GM18870 (cell line): ENCODE data around the gene IL31.
"Not testable (repeated sequence)": the region's sequence is repeated elsewhere in the genome, so short reads cannot be mapped to it uniquely, and the experiment has no call there.

Experiments
- ATAC-seq: cut with Tn5 transposase; IDR thresholded peaks from one replicate; pipeline ENCODE4 v1.9.1; 2021; ENCODE audit warnings: moderate library complexity; ENCODE audit not compliant: unreplicated experiment

The IL31 gene

DNA sequence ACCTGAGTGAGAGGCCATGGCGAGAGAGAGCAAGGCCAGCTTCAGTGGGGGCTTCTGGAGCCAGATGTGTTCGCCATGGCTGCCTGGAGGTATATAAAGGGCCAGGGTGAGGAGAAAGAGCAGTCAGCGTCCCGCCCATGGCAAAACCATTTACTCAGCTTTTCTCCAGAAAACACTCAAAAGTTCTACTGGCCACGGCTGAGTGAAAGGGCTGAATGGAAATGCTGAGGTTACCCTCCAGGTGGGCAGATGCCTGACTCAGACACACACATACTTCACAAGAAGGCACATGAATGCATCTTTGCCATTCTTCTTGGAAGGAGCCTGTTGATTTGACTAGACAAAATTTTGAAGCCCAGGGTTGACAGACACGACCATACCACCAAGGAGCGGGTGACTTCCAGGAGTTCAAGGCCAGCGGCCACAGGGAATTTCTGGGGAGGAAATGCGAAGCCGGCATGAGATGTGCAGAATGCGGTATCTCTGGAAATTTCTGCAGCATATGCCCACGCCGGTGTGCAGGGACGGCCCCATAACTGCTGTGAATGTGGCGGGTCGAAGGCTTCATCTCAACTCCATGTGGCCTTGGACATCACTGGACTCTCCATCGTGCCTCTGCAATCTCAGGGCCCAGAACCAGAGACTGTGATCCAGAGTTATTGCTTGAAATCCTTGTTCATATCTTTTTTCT lies at the start of gene IL31:
Gene IL31, minus strand, starts transcription at position 67 of the 691 bp plus-strand sequence. Its CDS starts 49 bp downstream, at position 18.
- no peak for ATAC-seq

DNA sequence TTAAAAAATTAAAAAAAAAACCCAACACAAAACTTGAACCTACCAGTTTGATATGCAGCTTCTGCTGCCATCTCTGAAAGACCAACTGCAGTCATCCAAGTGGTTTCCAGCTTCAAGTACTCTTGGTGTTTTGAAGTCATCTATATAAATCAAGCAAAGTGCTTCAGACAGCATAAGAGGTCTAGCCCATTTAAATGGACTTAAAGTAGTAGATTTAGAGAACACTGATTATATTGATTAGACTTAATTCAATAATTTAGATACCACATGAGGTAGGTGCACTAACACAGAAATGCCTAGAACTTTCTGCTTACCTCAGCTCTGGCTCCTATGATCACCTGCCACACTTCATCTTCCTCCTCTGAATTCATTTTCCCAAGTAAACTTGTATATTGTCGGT lies 42.4 kb upstream of the IL31 start:
- no peak for ATAC-seq

DNA sequence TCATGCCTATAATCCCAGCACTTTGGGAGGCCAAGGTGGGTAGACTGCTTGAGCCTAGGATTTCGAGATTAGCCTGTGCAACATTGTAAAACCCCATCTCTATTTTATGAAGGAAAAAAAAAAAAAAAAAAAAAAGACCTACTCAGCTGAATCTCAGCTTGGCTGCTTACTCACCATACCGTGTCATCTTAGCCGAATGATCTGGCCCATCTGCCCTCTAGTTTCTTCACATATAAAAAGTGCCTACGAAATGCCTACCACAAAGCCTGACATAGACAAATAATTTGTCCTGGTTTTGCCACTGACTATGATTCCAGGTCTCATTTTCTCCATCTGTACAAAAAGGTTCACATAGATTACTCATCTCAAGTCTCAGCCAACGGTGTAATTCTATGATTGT lies 41.8 kb upstream of the IL31 start:
- ATAC-seq = no peak

DNA sequence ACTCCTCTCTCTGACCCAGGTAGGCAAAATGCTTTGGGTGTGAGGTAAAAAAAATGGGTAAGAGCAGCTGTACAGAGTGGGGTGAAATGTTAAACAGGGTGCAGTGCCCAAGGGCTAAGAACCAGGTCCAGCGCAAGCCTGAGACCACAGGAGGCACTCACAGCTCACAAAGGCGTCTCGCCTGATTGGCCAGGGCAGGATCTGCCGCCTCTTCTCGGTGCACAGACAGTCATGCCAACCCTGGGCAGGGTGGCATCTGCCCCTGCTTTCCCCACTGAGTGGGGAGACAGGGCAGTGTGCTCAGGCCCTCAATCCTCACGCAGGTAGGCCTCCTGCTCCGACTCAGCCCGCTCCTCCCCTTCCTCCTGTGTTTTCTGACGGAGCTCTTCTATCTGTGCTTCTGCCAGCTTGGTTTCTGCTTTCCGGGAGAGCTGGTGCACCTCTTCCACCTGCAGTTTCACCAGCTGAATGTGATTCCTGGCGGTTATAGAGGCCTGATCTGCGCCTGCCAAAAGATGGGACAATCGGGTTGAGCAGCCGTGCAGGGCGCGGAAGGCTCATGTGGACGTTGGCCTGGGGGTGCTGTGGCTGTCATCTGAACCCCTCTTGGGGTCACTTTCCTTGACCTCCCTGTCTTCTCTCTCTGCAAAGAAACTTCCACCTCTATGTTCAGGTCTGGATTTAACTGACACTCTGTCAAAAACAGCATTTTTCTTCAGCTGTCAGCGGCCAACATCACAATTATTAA lies 34.2 kb upstream of the IL31 start:
- ATAC-seq = no peak

DNA sequence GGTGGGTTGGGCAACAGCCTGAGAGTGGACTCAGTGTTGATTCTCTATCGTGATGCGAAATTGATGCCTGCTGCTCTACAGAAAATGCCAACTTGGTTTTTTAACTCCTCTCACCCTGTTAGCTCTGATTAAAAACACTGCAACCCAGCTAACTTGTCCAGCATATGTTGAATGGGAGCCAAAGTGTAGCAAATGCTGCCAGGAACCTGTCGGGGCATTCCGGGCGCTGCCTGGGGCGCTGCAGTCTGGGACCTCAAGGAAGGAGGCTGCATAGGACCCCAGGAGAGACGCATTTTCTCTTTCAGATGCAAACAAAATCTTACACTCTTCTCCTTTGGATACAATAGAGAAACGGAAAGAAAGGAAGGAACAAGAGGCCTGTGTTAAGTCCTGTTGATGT lies 33.4 kb upstream of the IL31 start:
- no peak for ATAC-seq

- no peak for ATAC-seq
Measured at GRCh38 chr12:122206976-122207375, 33.0 kb upstream of the IL31 start.

DNA sequence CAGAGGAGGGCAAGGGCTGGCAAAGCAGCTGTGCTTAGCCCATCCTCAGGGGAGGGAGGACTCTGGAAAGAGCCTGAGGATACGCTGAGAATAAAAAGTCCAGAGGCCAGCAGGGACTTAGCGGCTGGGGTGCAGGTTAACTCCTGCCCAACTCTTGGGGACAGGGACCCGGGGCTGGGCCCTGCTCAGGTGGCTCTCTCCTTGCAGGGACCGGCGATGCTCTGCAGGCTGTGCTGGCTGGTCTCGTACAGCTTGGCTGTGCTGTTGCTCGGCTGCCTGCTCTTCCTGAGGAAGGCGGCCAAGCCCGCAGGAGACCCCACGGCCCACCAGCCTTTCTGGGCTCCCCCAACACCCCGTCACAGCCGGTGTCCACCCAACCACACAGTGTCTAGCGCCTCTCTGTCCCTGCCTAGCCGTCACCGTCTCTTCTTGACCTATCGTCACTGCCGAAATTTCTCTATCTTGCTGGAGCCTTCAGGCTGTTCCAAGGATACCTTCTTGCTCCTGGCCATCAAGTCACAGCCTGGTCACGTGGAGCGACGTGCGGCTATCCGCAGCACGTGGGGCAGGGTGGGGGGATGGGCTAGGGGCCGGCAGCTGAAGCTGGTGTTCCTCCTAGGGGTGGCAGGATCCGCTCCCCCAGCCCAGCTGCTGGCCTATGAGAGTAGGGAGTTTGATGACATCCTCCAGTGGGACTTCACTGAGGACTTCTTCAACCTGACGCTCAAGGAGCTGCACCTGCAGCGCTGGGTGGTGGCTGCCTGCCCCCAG lies 32.3 kb upstream of the IL31 start:
- ATAC-seq = no peak

- ATAC-seq = no peak
Measured at GRCh38 chr12:122205053-122205925, 31.3 kb upstream of the IL31 start.

DNA sequence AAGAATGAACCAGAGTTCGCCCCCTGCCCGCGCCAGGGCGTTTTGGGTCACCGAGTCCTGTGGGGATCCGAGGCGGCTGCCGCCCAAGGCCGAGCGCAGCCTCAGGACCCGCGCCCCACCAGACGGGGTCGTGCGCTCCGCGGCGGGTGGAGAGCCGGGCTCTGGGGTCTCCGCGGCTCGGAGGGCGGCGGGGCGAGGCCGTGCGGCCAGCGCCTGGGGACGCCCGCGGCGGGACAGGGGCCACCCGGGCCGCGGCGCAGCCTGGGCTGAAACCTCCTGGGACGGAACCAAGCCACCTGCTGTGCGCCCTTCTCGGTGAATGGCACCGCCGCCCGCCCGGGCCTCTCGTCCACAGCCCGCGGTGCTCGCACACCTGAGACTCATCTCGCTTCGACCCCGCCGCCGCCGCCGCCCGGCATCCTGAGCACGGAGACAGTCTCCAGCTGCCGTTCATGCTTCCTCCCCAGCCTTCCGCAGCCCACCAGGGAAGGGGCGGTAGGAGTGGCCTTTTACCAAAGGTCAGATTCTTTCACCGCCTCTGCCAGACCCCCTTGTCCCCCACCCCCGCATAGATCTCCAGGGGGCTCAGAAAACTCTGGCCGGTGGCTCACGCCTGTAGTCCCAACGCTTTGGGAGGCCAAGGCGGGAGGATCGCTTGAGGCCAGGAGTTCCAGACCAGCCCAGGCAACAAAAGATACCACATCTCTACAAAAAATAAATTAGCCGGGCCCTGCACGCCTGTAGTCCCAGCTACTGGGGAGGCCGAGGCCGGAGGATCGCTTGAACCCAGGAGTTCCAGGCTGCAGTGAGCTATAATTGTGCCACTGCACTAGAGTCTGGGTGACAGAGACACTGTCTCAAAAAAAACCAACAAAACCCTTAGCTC lies 30.4 kb upstream of the IL31 start:
- ATAC-seq = no peak

- ATAC-seq = no peak
Measured at GRCh38 chr12:122203301-122204166, 29.5 kb upstream of the IL31 start, which contains the start of gene B3GNT4. Gene B3GNT4 (plus strand): TSS chr12:122203709. CDS start chr12:122204619, 910 bp downstream.

DNA sequence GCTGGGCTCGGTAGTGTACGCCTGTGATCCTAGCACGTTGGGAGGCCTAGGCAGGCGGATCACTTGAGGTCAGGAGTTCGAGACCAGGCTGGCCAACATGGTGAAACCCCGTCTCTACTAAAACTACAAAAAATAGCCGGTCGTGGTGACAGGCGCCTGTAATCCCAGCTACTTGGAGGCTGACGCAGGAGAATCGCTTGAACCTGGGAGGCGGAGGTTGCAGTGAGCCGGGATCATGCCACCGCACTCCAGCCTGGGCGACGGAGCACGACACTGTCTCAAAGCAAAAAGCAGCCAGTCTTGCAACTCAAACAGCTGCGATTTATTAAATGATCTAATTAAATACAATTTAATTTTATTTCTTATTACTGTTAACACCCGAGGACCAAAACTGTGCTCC lies 28.8 kb upstream of the IL31 start:
- not testable (repeated sequence) for ATAC-seq

DNA sequence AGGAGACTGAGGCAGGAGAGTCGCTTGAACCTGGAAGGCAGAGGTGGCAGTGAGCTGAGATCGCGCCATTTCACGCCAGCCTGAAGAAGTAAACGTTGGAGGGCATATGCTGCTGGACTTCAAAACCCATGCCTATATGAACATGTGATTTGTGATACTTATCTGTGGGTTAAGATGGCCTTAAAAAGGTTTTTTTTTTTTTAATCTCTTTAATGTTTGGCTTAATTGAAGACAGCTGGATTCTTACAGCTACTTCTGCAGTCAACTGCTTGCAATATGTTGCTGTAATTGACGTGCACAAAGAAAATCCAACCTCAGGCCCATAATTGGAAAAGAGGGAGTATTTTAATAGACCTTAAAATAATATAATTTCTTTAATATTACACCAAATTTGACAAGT lies 28.0 kb upstream of the IL31 start:
- no peak for ATAC-seq

GRCh38 chr12:122201381-122201780 lies 27.4 kb upstream of the IL31 start:
- no peak for ATAC-seq

GRCh38 chr12:122200541-122201175 lies 26.6 kb upstream of the IL31 start:
- ATAC-seq = no peak

DNA sequence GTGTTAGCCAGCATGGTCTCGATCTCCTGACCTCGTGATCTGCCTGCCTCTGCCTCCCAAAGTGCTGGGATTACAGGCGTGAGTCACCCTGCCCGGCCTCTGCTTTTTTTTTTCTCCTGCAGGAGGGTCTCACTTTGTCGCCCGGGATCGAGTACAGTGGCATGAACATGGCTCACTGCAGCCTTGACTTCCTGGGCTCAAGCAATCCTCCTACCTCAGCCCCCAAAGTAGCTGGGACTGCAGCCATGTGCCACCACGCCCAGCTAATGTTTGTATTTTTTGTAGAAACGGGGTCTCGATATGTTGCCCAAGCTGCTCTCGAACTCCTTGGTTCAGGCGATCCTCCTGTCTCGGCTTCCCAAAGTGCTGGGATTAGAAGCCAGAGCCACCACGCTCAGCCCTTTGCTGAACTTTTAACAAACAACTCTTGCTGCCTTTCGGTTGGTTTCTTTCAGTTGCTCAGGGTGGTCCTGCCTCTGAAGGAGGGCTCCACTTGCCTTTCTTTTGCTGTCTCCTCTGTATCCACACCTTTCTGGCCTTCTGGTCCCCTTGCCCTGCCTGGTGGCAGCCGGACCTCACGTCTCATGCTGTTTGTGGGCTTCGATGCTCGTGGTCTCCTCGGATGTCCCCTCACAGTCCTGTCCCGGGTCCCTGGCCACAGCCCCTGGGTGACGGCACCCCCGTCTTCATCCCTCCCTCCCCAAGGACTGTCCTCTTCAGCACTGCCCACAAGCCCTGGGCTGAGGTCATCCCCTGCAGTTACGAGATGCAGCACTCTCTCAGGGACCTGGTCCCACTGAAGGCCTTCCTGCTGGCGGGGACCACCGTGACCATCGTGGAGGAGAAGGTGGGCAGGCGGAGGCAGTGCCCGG lies 25.7 kb upstream of the IL31 start:
- no peak for ATAC-seq

DNA sequence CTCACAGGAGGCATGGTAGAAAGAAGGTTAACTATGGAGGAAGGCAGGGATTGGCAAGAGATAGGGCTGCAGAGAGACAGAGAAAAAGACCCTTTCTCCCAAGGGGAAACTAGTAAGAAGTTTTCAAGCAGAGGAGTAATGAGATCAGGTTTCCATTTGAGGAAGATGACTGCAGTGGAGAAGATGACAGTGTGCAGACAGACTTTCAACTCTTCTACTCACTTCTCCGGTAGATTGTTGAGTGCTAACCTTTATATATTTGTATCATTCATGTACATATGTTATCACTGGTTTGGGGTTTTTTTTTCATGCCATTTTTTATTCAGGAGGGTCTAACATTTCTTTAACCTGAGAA lies 23.6 kb upstream of the IL31 start:
- no peak for ATAC-seq

DNA sequence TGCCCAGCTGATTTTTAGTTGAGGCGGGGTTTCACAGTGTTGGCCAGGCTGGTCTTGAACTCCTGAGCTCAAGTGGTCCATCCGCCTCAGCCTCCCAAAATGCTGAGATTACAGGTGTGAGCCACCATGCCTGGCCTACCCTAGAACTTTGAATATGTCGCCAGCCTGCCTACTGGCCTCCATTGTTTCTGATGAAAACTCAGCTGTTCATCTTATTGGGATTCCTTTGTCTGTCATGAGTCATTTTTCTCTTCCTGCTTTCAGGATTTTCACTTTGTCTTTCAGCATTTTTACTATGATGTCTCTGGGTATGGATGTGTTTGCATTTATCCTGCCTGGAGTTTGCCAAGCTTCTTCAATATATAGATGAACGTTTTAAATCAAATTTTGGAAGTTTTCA lies 21.4 kb upstream of the IL31 start:
- no peak for ATAC-seq
